ENCODE data around the gene TMTC1.

- no peak for TF ChIP-seq CTCF (IDR thresholded peaks at IDR 0.05)
- TF ChIP-seq EZH2 (IDR thresholded peaks at IDR 0.05): no peak
Measured at GRCh38 chr12:29547151-29547632, 236.6 kb downstream of the TMTC1 start.
